Activated CD4-positive, alpha-beta T cell treated with anti-CD3 and anti-CD28 coated beads, Interleukin-2, Interleukin-4, amounts not matched to agents 100 ng/mL and 50 ng/mL, durations not matched to agents 16 hours and 8 hours (primary cell): ENCODE measurements around the gene GALNT17.

Source experiments
- DNase-seq: peaks from one replicate; pipeline ENCODE4 v3.0.0-alpha.2; 2020; ENCODE audit warnings: low spot score

Gene GALNT17

GRCh38 chr7:71750290-71750689 lies 618.3 kb downstream of the GALNT17 start:
- no peak for DNase-seq

GRCh38 chr7:71752171-71752935 lies 620.4 kb downstream of the GALNT17 start:
- peak; percentile 54 for DNase-seq

- no peak for DNase-seq
Observed at GRCh38 chr7:71753236-71753635, 621.3 kb downstream of the GALNT17 start.

- no peak for DNase-seq
Observed at GRCh38 chr7:71753956-71754664, 622.2 kb downstream of the GALNT17 start.

- no peak for DNase-seq
Observed at GRCh38 chr7:71754828-71755227, 622.9 kb downstream of the GALNT17 start.

- DNase-seq = no peak
Observed at GRCh38 chr7:71761336-71761735, 629.4 kb downstream of the GALNT17 start.
